H9 (cell line): Measurements from ENCODE around the gene SOHLH1. TPM values are rescaled to one million over a fixed set of nuclear protein-coding genes. Genes with fewer than 3 reads are reported as not detected.

ENCODE experiments used
- DNase-seq: peaks from one replicate; pipeline ENCODE4 v3.0.0-alpha.2; 2017
- H2AFZ ChIP-seq: one replicate; pipeline ENCODE4 v1.6.1; 2013; ENCODE audit warnings: mild to moderate bottlenecking, low read length, control low read depth, moderate library complexity
- H2AK5ac ChIP-seq: 2 replicates; pipeline ENCODE4 v1.6.1; 2013; ENCODE audit warnings: low read length, control low read depth, mixed read lengths; ENCODE audit not compliant: insufficient read length
- H2BK120ac ChIP-seq: one replicate; pipeline ENCODE4 v1.6.1; 2013; ENCODE audit warnings: low read depth, mild to moderate bottlenecking, low read length, control low read depth, inconsistent platforms; ENCODE audit not compliant: poor library complexity, severe bottlenecking
- H2BK12ac ChIP-seq: 2 replicates; pipeline ENCODE4 v1.6.1; 2013; ENCODE audit warnings: low read length, control low read depth, mixed read lengths, low read depth; ENCODE audit not compliant: insufficient read length
- H2BK15ac ChIP-seq: 2 replicates; pipeline ENCODE4 v1.6.1; 2013; ENCODE audit warnings: low read depth, low read length, control low read depth
- H2BK20ac ChIP-seq: one replicate; pipeline ENCODE4 v1.6.1; 2013; ENCODE audit warnings: low read depth, mild to moderate bottlenecking, low read length, control low read depth, inconsistent platforms; ENCODE audit not compliant: poor library complexity, severe bottlenecking
- H2BK5ac ChIP-seq: 2 replicates; pipeline ENCODE4 v1.6.1; 2013; ENCODE audit warnings: low read length, control low read depth, mixed read lengths; ENCODE audit not compliant: insufficient read length
- H3K14ac ChIP-seq: 2 replicates; pipeline ENCODE4 v1.6.1; 2013; ENCODE audit warnings: low read length, control low read depth; ENCODE audit not compliant: insufficient read depth
- H3K18ac ChIP-seq: 2 replicates; pipeline ENCODE4 v1.6.1; 2013; ENCODE audit warnings: low read depth, mild to moderate bottlenecking, mixed read lengths, low read length, control low read depth; ENCODE audit not compliant: insufficient read length
- H3K23ac ChIP-seq: 2 replicates; pipeline ENCODE4 v1.6.1; 2013; ENCODE audit warnings: low read length, control low read depth, mixed read lengths, low read depth; ENCODE audit not compliant: insufficient read length
- H3K23me2 ChIP-seq: 2 replicates; pipeline ENCODE4 v1.6.1; 2013; ENCODE audit warnings: low read depth, mild to moderate bottlenecking, mixed read lengths, low read length, control low read depth; ENCODE audit not compliant: insufficient read length, poor library complexity, severe bottlenecking
- H3K27ac ChIP-seq: 2 replicates; pipeline ENCODE4 v1.5.1; 2013; ENCODE audit warnings: low read length, control low read depth, mixed read lengths, low read depth; ENCODE audit not compliant: insufficient read length
- H3K27me3 ChIP-seq: 2 replicates; pipeline ENCODE4 v1.6.1; 2013; ENCODE audit warnings: low read length, control low read depth, inconsistent platforms; ENCODE audit not compliant: insufficient read depth
- H3K4ac ChIP-seq: 2 replicates; pipeline ENCODE4 v1.6.1; 2013; ENCODE audit warnings: low read depth, mild to moderate bottlenecking, control low read depth, inconsistent platforms, low read length, moderate library complexity
- H3K4me1 ChIP-seq: 2 replicates; pipeline ENCODE4 v1.6.1; 2013; ENCODE audit warnings: low read length, control low read depth, inconsistent platforms; ENCODE audit not compliant: insufficient read depth
- H3K4me2 ChIP-seq: 2 replicates; pipeline ENCODE4 v1.6.1; 2013; ENCODE audit warnings: low read length, control low read depth, mixed read lengths; ENCODE audit not compliant: insufficient read length, insufficient read depth
- H3K56ac ChIP-seq: 2 replicates; pipeline ENCODE4 v1.6.1; 2013; ENCODE audit warnings: low read depth, mild to moderate bottlenecking, mixed read lengths, low read length, control low read depth; ENCODE audit not compliant: insufficient read length
- H3K79me1 ChIP-seq: 2 replicates; pipeline ENCODE4 v1.6.1; 2013; ENCODE audit warnings: low read depth, mild to moderate bottlenecking, moderate library complexity, low read length, control low read depth, inconsistent platforms; ENCODE audit not compliant: insufficient read depth, poor library complexity, severe bottlenecking
- H3K79me2 ChIP-seq: 2 replicates; pipeline ENCODE4 v1.6.1; 2013; ENCODE audit warnings: low read length, control low read depth, inconsistent platforms; ENCODE audit not compliant: insufficient read depth
- H3K9ac ChIP-seq: 2 replicates; pipeline ENCODE4 v1.6.1; 2013; ENCODE audit warnings: low read length, control low read depth, mixed read lengths; ENCODE audit not compliant: insufficient read length; ENCODE audit errors: extremely low read depth
- H3K9me3 ChIP-seq: one replicate; pipeline ENCODE4 v1.6.1; 2013; ENCODE audit warnings: low read depth, low read length, inconsistent platforms; ENCODE audit not compliant: control insufficient read depth
- H3T11ph ChIP-seq: one replicate; pipeline ENCODE4 v1.6.1; 2013; ENCODE audit warnings: mild to moderate bottlenecking, low read length, control low read depth, inconsistent platforms
- H4K20me1 ChIP-seq: one replicate; pipeline ENCODE4 v1.6.1; 2013; ENCODE audit not compliant: control insufficient read depth, insufficient read length, insufficient read depth
- H4K5ac ChIP-seq: 2 replicates; pipeline ENCODE4 v1.6.1; 2013; ENCODE audit warnings: low read depth, mild to moderate bottlenecking, mixed read lengths, low read length, control low read depth; ENCODE audit not compliant: insufficient read length
- H4K8ac ChIP-seq: replicated peaks from 2 replicates; pipeline ENCODE4 v1.6.1; 2013; ENCODE audit warnings: low read length, control low read depth, mixed read lengths, low read depth; ENCODE audit not compliant: insufficient read length
- H4K91ac ChIP-seq: 2 replicates; pipeline ENCODE4 v1.6.1; 2013; ENCODE audit warnings: low read depth, mild to moderate bottlenecking, moderate library complexity, mixed read lengths, low read length, control low read depth; ENCODE audit not compliant: insufficient read length
- H3K27ac Mint-ChIP-seq, 3 experiments: 2 replicates in 2 of 3; 3 replicates in 1 of 3; pipeline ENCODE4 v1.8.0; 2020 to 2021; ENCODE audit warnings: mixed read lengths in 3 of 3, mild to moderate bottlenecking in 1 of 3, moderate library complexity in 1 of 3
- H3K27me3 Mint-ChIP-seq: 2 replicates; pipeline ENCODE4 v1.8.0; 2021; ENCODE audit warnings: low read depth, mild to moderate bottlenecking, moderate library complexity, mixed read lengths
- H3K36me3 Mint-ChIP-seq, 3 experiments: 2 replicates in 2 of 3; 3 replicates in 1 of 3; pipeline ENCODE4 v1.8.0; 2020 to 2021; ENCODE audit warnings: low read depth in 3 of 3, mixed read lengths in 3 of 3; ENCODE audit not compliant: insufficient read depth in 1 of 3
- H3K4me1 Mint-ChIP-seq, 2 experiments: 2 replicates each; pipeline ENCODE4 v1.8.0; 2020; ENCODE audit warnings: mixed read lengths in 2 of 2
- H3K4me3 Mint-ChIP-seq, 2 experiments: 2 replicates in 1 of 2; 3 replicates in 1 of 2; pipeline ENCODE4 v1.8.0; 2020 to 2021; ENCODE audit warnings: mild to moderate bottlenecking in 2 of 2, mixed read lengths in 2 of 2, moderate library complexity in 1 of 2
- H3K9me3 Mint-ChIP-seq, 2 experiments: 2 replicates in 1 of 2; 3 replicates in 1 of 2; pipeline ENCODE4 v1.8.0; 2020; ENCODE audit warnings: mild to moderate bottlenecking in 2 of 2, mixed read lengths in 2 of 2, moderate library complexity in 1 of 2
- WGBS: extraction: QIAGEN DNeasy Blood & Tissue Kit; methylation state at CpG from one replicate; pipeline ENCODE4 v1.1.7; 2013; ENCODE audit warnings: missing lambda C conversion rate, low lambda C conversion rate, mixed read lengths; ENCODE audit not compliant: insufficient read length; ENCODE audit errors: extremely low coverage; 5-methylcytosine and 5-hydroxymethylcytosine counted together
- total RNA-seq: library from RNA; stranded (reverse); gene quantifications from 2 replicates; pipeline ENCODE4 v1.2.1, GENCODE V29; 2021
- TF ChIP-seq, protein P1 (sequence below): fragments of 200-600 bp; sonication (generic); conservative IDR thresholded peaks from 3 replicates; pipeline ENCODE4 v1.8.0; 2021; ENCODE audit warnings: antibody characterized with exemption, mild to moderate bottlenecking

SOHLH1 gene
- total RNA-seq, 1 experiment from 2014 or later = not detected

DNA sequence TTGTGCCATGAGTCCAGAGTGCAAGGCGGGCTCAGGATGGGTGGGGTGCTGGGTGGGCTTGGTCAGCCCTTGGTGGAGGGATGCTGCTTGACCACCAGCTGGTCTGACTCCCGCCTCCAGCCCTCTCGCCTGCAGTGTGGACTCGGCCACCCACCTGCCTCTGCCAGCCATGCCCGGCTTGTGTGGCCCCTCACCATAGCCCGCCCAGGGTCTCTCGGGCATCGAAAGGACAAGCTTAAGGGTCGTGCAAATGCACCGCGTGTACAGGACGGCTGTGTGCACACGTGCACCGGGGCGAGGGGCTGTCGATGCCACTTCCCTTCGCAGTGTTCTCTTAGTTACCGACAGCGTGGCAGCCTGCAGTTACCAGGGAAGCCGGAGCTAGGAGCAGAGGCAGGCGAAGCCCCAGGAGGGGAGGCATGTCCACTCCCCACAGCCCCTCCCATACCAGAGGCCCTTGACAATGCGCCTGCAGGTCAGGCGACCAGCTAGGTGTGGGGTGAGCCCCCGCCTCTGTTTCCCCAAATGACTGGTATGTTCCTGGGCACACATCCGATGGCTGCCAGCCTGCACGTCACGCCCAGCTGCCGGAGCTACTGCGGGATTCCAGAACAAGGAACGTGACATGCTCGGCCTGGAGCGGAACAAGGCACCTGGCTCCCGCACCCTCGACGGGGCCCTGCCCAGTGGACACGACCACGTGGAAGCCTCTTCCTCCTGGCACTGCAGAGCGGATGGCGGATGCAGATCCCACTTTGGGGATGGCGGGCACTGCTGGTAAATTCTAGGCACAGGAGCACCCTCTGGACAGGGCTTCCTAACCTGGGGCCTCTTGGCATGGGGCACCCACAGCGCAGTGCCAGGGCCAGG, 28.3 kb downstream of the SOHLH1 start:
- no peak overlapping the region for H2AK5ac ChIP-seq
- no peak overlapping the region for H2BK12ac ChIP-seq
- H3K9me3 Mint-ChIP-seq = peaks cover 11 to 14% of the 10 kb centered on the region in 2 experiments
- no peak overlapping the region for H3K4me2 ChIP-seq
- no peaks in the 10 kb centered on the region for H4K20me1 ChIP-seq
- no peaks in the 10 kb centered on the region for H3K79me2 ChIP-seq
- H3K18ac ChIP-seq = no peak overlapping the region
- H2BK120ac ChIP-seq = no peak overlapping the region
- peaks cover 0 to 10% of the 10 kb centered on the region in 2 experiments; a peak in 2 of 4 replicates for H3K4me1 Mint-ChIP-seq
- H3K36me3 Mint-ChIP-seq = peaks cover 5 to 11% (median 7%) of the 10 kb centered on the region in 3 experiments; a peak in 6 of 7 replicates
- H2BK15ac ChIP-seq = no peak overlapping the region
- no peak for DNase-seq
- no peak overlapping the region for H3K27ac ChIP-seq
- H3K4me1 ChIP-seq = no peaks in the 10 kb centered on the region
- H3K4me3 Mint-ChIP-seq = no peak overlapping the region
- TF ChIP-seq, protein P1, sequence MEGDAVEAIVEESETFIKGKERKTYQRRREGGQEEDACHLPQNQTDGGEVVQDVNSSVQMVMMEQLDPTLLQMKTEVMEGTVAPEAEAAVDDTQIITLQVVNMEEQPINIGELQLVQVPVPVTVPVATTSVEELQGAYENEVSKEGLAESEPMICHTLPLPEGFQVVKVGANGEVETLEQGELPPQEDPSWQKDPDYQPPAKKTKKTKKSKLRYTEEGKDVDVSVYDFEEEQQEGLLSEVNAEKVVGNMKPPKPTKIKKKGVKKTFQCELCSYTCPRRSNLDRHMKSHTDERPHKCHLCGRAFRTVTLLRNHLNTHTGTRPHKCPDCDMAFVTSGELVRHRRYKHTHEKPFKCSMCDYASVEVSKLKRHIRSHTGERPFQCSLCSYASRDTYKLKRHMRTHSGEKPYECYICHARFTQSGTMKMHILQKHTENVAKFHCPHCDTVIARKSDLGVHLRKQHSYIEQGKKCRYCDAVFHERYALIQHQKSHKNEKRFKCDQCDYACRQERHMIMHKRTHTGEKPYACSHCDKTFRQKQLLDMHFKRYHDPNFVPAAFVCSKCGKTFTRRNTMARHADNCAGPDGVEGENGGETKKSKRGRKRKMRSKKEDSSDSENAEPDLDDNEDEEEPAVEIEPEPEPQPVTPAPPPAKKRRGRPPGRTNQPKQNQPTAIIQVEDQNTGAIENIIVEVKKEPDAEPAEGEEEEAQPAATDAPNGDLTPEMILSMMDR = no peak
- H4K91ac ChIP-seq = no peak overlapping the region
- H2BK20ac ChIP-seq = no peak overlapping the region
- no peak overlapping the region for H4K5ac ChIP-seq
- H3K27ac Mint-ChIP-seq = no peak overlapping the region
- no peak overlapping the region for H3K4ac ChIP-seq
- no peak overlapping the region for H3T11ph ChIP-seq
- no peaks in the 10 kb centered on the region for H3K23me2 ChIP-seq
- peaks cover 2% of the 10 kb centered on the region; the same call in 1 of the 2 replicates for H3K27me3 Mint-ChIP-seq
- no peaks in the 10 kb centered on the region for H3K79me1 ChIP-seq
- H3K56ac ChIP-seq = no peak overlapping the region
- no peak overlapping the region for H2BK5ac ChIP-seq
- peaks cover 9% of the 10 kb centered on the region for H3K9me3 ChIP-seq
- H3K9ac ChIP-seq = no peak overlapping the region
- H3K23ac ChIP-seq = no peak overlapping the region
- no peaks in the 10 kb centered on the region for H3K27me3 ChIP-seq
- no CpG with 5 or more reads among the region's 41 CpGs for WGBS
- no peak overlapping the region for H4K8ac ChIP-seq
- H3K14ac ChIP-seq = no peak overlapping the region
- H2AFZ ChIP-seq = no peak overlapping the region
